ENCODE results near the gene FBXL17. TPM values are rescaled to one million over a fixed set of nuclear protein-coding genes. Genes with fewer than 3 reads are reported as not detected.

The FBXL17 gene
- total RNA-seq, 4 donors from 2014 or later: 16.1 to 31.8 (median 18.8) TPM

DNA sequence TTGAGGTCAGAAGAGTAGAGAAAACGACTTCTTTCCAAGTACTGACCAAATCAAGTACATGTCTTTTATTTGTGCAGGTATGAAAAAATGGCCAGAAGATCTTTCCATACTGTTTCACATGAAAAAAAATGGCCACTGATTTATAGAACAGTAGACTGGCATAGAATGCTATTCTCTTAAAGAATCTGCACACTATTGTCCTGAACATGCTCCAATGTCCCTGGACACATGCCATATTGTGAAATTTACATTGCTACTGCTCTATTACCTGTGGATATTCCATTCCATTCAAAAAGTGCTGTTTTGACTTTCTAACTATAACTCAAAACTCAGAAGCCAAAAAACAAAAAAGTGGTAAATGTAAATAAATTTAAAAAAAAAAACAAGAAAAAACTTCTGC is 60.6 kb downstream of the FBXL17 start:
- H3K4me3 ChIP-seq (ENCODE audit: low read depth, poor library complexity, severe bottlenecking): no peak overlapping the region
- intact Hi-C loops (cut with DNase I; ENCODE audit: low total_unique reads): no loop called here
- no peak for TF ChIP-seq CTCF (IDR thresholded peaks at IDR 0.05)
- no peak for TF ChIP-seq POLR2A (IDR thresholded peaks at IDR 0.05)
- no peak for DNase-seq (ENCODE audit: low spot score in 2 of 2)
- WGBS, 2 donors: 96% methylated on average over 1 of the region's 1 CpG

GRCh38 chr5:108320231-108320630 is 61.7 kb downstream of the FBXL17 start:
- no peak overlapping the region for H3K4me3 ChIP-seq (ENCODE audit: low read depth, poor library complexity, severe bottlenecking)
- intact Hi-C loops (cut with DNase I; ENCODE audit: low total_unique reads): no loop called here
- TF ChIP-seq POLR2A (IDR thresholded peaks at IDR 0.05) (no peak), CTCF (IDR thresholded peaks at IDR 0.05) (no peak)
- no peak for DNase-seq (ENCODE audit: low spot score in 2 of 2)

DNA sequence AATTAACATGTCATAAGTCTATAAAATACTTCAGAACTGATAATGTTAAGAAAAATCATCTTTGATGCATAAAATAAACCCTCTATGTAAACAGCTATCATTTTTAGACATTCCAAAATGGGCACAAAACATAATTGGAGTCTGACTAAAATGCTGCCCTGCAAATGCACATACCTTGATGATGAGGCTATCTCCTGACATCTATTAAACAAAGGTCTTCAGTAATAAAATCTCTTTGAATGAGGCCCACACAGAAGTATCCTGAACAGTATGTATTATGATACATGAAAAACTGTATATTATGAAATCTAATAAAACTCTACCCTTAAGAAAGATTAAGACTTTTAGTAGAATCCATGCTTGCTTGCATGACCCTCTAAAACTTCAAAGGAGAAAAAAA is 66.1 kb downstream of the FBXL17 start:
- no peak overlapping the region for H3K4me3 ChIP-seq (ENCODE audit: low read depth, poor library complexity, severe bottlenecking)
- TF ChIP-seq POLR2A (IDR thresholded peaks at IDR 0.05) (no peak), CTCF (IDR thresholded peaks at IDR 0.05) (no peak)
- intact Hi-C loops (cut with DNase I; ENCODE audit: low total_unique reads): no loop called here
- DNase-seq (ENCODE audit: low spot score in 2 of 2): no peak

GRCh38 chr5:108312258-108312657 is 69.6 kb downstream of the FBXL17 start:
- intact Hi-C loops (cut with DNase I; ENCODE audit: low total_unique reads): no loop called here

GRCh38 chr5:108311682-108312081 is 70.2 kb downstream of the FBXL17 start:
- WGBS, 2 donors: 85% methylated on average over 3 of the region's 3 CpGs
- TF ChIP-seq POLR2A (IDR thresholded peaks at IDR 0.05): no peak
- TF ChIP-seq CTCF (IDR thresholded peaks at IDR 0.05): no peak
- intact Hi-C loops (cut with DNase I; ENCODE audit: low total_unique reads): no loop called here
- H3K4me3 ChIP-seq (ENCODE audit: low read depth, poor library complexity, severe bottlenecking): no peak overlapping the region
- DNase-seq (ENCODE audit: low spot score in 2 of 2): no peak

More at GRCh38 chr5:108312258-108312657, 69.6 kb downstream of the FBXL17 start:
- WGBS, 2 donors: 86 to 87% methylated on average over 1 of the region's 1 CpG
- no peak for TF ChIP-seq CTCF (IDR thresholded peaks at IDR 0.05)
- DNase-seq (ENCODE audit: low spot score in 2 of 2): no peak
- no peak overlapping the region for H3K4me3 ChIP-seq (ENCODE audit: low read depth, poor library complexity, severe bottlenecking)

DNA sequence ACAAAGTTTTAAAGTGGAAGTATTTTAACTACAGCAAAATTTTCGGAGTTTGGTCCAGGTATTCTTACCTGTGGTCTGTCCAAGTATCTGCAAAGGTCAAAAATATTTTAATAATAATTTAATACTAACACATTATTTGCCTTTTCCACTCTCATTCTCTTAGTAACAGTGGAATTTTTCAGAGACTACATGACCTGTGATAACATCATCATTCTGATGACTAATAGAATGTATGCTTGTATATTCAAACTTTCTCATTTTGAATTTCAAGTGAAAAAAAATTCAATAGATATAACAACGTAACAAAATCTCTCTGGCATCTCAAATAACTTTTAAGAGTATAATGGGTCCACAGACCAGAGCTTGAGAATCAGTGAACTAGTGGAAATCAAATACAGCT is 78.3 kb downstream of the FBXL17 start:
- no peak overlapping the region for H3K4me3 ChIP-seq (ENCODE audit: low read depth, poor library complexity, severe bottlenecking)
- TF ChIP-seq POLR2A (IDR thresholded peaks at IDR 0.05): no peak
- TF ChIP-seq CTCF (IDR thresholded peaks at IDR 0.05): no peak
- 76 to 82% methylated on average over 2 of the region's 2 CpGs for WGBS, 2 donors
- no peak for DNase-seq (ENCODE audit: low spot score in 2 of 2)
- intact Hi-C loops (cut with DNase I; ENCODE audit: low total_unique reads): no loop called here
